NCI-H82 (cell line): Measurements from ENCODE around the gene FHL3.
"Not testable (repeated sequence)": the region's sequence is repeated elsewhere in the genome, so short reads cannot be mapped to it uniquely, and the experiment has no call there.

Experiments used
- DNase-seq: peaks from one replicate; lab custom pipeline; 2025; lab: John Stamatoyannopoulos, UW

FHL3 gene

DNA sequence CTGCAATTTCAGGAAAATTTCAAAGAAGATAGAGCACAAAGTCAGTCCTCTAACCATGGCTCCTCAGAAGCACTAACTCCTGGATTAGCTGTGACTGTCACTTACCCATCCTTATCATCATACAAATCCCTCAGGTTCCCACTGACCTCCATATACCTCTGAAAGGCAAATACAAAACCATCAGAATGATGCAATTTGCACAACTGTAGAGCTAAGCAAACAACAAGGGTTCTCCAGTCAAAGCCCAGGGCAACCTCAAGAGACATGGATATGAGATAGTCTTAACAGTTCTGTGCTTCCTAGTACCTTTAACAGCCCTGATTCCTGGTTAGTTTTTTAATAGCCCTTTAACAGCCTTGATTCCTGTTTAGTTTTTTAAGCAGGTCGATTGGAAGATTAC, 17.6 kb downstream of the FHL3 start:
- DNase-seq: no peak

DNA sequence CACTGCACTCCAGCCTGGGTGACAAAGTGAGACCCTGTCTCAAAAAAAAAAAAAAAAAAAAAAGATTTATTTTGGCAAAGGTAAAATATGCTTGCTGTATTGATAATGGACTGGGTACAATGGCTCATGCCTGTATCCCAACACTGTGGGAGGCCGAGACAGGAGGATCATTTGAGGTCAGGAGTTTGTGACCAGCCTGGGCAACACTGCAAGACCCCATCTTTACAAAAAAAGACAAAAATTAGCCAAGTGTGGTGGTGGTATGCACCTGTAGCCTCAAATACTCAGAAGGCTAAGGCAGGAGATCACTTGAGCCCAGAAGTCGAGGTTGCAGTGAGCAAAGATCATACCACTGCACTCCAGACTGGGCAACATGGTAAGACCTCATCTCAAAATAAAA, 21.8 kb downstream of the FHL3 start:
- no peak for DNase-seq

DNA sequence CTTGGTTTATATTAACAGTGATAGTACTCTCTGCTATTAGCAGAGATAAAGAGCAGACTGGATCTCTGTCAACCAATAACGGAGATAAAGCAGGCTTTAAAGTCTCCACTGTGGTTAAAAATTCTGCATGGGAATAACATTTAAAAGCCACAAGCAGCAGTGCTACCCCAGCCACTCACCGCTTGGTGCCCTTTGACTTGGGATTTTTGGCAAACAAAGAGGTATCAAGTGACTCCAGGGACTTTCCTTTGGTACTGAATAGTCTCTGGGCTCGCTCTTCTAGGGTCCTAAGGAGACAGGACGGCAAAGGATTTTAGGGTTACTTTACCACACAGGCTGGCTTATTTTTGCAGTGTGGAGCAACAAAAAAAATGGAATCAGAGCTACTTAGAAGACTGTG, 26.8 kb downstream of the FHL3 start:
- DNase-seq: no peak

DNA sequence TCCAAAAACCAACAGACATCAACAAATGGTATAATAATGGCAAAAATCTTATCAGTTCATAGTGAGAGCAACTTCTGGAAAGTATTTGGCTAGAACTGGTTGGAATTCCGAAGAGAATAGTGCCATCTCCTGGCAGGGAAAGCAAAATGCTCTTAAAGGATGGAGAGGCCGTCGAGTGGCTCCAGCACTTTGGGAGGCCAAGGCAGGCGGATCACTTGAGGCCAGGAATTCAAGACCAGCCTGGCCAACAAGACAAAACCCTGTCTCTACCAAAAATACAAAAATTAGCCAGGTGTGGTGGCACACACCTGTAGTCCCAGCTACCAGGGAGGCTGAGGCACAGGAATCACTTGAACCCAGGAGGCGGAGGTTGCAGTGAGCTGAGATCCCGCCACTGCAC, 30.2 kb downstream of the FHL3 start:
- peak; percentile 61 for DNase-seq

DNA sequence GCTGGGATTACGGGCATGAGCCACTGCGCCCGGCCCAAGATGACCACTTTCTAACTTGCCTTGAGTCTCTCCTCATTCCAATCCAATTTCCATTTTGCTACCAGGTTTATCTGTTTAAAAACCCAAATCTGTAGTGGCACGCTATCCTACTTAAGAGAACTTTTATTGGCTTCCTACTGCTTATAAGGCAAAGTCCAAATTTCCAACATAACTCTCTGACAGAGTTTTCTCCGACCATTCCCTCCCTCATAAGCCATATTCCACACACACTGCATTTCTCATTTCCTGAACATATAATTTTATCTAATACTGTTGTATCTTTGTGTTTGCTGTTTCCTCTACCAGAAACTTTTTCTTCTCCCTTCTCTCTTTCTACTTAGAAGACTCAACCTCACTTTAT, 30.7 kb downstream of the FHL3 start:
- DNase-seq: no peak

DNA sequence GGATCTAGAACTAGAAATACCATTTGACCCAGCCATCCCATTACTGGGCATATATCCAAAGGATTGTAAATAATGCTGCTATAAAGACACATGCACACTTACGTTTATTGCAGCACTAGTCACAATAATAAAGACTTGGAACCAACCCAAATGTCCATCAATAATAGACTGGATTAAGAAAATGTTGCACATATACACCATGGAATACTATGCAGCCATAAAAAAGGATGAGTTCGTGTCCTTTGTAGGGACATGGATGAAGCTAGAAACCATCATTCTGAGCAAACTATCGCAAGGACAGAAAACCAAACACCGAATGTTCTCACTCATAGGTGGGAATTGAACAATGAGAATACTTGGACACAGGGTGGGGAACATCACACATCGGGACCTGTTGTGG, 31.6 kb downstream of the FHL3 start:
- DNase-seq: not testable (repeated sequence)

DNA sequence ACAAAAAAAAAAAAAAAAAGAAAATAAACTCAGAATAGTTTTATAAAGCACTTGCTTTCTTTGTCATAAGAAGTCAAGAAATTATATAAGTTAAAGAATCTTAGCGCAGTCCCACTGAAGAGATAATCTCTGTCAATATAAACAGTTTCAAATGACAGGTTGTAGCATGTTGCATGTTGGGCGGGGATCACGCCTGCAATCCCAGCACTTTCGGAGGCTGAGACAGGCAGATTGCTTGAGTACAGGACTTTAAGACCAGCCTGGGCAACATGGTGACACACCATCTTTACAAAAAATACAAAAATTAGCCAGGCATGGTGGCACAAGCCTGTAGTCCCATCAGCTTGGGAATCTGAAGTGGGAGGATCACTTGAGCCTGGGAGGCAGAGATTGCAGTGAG, 40.0 kb downstream of the FHL3 start:
- no peak for DNase-seq

DNA sequence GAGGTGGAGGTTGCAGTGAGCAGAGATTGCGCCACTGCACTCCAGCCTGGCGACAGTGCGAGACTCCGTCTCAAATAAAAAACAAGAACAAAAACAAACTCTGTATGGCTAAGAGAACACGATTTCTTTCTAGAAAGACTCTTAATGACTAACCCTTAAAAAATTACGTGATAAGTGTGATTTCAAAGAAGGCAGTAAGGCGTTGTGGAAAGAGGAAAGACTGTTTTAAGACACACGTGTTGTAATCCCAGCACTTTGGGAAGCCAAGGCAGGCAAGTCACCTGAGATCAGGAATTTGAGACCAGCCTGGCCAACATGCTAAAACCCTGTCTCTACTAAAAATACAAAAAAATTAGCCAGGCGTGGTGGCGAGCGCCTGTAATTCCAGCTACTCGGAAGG, 41.2 kb downstream of the FHL3 start:
- not testable (repeated sequence) for DNase-seq

DNA sequence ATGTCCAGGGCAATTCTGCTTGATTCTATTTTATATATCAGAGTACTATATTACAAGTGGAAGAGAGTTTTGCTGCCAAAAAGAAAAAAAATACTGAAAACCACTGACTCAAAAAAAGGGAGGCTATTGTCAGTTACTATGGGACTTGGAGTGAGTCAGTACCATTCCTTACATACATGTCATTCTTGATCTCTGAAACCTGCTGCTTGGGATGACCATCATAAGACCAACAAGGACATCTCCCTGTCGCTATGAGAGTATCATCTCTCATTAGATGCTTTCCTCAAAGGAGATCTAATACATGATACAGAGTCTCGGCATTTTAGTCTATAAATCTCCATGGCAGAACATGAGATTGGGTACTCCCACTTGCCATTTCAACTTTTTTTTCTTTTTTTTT, 46.6 kb downstream of the FHL3 start:
- DNase-seq: no peak

DNA sequence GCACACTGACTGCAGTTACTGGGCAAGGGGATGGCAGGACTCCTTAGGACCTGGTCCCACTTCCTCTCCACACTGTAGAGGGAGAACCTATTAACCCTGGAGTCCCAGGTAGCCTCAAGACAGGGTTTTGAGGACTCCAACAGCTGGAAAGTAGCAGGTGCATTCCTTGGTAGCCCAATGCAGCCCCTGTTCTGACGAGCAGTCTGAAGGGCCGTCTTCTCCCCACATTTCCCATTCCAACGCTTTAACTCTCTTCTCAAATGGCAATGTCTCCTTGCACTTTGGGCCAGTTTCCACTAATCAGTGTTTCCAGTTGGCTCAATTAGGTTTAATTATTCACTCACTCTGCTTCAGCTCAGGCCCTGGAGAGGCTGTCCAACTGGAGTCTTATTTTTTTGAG, 49.6 kb downstream of the FHL3 start:
- DNase-seq: no peak

DNA sequence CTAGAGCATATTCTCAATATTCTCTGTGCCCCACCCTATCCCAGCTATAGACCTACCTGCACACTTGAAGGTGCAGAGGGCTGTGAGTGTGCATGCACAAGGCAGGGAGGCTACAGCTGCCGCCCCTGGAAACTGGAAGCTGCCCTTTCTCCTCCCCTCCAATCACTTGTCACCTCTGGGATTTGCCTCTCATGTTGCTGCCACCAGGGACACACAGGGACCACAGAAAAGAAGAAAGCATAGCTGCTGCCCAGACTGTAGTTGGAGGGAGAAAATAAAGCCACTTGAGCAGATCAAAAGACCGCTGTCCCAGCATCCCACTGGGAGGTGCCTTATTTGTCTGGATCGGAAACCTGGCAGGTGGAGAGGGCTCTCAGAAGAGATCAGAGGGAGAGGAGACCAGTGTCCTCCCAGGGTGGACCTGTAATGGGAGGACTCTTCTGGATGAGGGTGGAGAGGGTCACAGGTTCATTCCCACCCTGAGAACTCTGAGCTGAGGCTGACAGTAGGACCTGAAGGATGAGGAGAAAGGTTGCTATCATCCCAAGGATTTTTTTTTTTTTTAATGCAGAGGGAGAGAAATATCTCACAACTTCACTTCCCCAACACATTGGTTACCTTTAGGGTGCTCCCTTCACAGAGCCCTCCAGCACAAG, 50.9 kb downstream of the FHL3 start:
- peak; percentile 46 for DNase-seq

DNA sequence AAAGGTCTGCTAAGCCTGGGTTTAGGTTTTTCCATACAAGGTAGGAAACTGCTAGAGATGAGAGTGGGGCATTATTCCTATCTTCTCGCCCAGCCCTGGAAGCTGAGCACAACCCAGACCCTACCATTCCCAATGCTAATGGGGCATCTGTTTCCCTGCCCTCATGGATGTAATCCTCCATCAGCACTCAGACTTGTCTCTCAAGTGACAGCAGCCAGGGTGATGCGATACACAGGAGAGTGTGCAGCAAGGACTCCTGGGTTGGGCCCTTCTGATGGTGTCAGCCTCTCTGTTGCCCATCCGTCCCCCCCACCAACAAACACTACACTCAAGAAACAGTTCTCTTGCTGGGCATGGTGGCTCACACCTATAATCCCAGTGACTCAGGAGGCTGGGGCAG, 52.6 kb downstream of the FHL3 start:
- peak; percentile 31 for DNase-seq

DNA sequence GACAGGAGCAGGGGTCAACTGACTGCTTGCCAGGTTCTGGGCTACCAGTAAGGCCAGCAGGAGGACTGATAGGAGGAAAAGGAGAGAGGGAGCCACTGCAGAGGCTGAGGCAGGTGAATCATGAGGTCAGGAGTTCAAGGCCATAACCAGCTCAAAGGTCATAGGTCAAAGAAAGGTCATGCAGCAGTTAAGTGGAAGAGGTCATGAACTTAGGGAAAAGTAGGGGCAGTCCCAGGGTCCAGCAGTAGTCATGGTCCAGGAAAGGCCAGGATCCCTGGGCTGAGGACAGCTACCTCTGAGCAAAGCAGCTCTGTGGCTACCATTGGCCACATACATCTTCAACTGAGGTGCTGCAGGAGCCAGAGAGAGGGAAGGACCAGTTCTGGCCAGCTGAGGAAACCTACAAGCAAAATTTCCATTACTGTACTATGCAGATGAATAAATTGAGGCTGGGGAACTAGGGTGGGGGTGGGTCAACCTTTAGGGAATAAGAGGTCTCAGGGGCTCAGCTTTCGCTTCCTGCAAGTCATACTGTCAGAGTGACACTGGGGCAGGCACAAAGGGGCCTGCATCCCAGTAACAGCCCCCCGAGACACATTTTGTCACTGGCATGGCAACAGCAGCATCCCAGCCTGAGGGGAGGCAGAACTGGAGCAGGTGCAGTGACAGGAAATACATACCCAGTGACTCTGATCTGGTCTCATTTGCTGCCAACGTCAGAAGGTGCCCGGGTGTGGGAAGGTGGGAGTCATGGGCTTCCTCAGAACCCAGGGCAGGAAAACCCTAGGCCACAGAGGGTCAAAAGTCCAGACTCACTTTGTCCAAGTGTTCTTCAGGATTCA, 53.3 kb downstream of the FHL3 start:
- no peak for DNase-seq

DNA sequence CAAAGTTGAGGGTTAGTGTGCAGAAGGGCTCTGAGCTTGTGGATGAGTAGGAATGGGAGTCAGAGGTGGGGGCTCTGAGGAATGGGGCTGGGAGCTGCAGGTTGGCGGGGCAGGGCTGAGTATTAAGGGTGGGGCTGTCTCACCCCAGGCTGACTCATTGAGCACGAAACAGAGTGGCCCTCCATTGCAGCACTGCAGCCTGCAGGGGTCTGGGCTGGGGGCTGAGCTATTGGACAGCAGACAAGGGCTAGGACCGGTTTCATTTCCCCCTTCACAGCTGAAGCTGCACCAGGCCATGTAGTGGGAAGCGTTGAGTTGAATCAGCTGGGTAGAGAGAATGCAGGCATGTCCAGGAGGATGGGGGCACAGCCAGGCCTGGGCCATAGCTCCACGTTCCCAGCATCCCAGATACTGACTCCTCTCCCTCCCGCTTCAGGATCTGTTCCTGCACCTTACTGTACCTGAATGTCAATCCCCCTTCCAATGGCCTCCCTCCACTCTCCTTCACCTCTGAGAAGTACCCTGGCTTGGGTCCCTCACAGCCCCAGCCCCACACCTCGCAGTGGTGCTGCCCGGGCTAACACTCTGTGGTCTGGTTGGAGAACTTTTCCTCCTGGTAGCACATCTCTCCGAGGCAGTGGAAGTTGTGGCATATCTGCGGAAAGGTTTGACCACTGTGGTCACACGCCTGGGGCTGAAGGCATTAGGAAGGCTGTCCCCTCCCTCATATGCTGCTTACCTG, 54.1 kb downstream of the FHL3 start:
- no peak for DNase-seq

DNA sequence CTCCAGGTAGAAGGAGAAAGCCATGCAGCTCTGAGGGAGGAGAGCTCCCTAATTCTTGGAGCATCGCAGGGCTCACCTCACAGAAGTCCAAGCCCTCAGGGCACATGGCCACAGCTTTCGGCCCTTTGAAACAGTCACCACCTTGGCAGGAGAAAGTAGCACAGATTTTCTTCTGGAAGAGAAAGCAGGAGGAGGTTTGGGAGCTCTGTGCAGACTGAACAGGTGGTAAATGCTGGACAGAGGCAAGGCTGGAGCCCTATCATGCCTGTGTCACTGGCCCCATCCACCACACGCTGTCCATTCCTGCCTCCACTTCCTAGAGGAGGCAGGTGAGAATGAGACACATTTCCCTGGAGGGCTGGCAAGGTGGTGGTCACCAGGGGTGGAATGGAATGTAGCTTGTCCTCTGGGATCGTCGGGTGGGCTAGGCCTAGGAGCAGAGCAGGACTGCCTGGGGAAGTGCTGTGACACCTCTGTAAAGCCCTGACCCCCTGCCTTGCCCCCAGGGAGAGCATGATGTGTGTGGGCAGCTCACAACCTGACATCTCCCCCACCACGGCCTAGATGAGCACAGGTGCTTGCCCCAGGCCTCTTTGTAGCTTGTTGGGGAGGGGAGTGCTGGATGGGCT, 55.7 kb downstream of the FHL3 start:
- DNase-seq: no peak

DNA sequence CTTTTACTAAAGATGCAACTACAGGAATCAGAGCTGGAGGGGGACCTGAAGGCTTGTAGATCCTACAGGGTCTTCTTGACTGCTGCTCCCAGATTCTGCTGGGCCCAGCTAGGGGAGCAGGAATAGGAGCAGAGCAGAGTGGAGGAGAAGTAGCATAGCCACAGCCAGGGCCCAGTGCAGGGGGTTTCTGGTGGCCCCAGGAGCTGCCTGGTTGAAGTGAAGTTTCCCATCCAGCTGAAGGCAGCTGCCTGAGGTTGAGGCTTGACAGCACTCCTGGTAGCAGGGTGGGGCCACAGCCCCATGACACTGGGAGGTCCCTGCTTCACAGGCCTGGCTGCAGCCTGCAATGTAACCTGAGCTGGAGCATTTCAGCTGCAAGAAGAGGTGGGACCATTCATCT, 56.5 kb downstream of the FHL3 start:
- no peak for DNase-seq

DNA sequence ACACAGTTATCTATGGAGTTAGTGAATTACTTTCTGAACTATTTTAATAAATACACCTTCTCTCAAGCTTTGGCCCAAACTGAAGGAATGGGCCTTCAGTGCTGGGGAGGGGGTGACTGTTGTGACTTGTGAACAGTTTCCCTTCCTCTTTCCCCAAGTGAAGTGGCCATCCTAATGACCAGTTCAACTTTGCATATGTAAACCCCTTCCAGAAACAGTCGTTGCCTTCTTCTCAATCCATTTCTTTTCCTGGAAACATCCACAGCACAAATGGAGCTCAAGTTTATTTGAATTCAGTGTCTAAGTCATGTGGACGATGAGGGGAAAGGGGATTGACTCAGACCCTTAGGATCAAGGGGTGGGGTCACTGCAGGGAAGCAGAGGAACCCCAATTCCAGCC, 57.1 kb downstream of the FHL3 start:
- no peak for DNase-seq

DNA sequence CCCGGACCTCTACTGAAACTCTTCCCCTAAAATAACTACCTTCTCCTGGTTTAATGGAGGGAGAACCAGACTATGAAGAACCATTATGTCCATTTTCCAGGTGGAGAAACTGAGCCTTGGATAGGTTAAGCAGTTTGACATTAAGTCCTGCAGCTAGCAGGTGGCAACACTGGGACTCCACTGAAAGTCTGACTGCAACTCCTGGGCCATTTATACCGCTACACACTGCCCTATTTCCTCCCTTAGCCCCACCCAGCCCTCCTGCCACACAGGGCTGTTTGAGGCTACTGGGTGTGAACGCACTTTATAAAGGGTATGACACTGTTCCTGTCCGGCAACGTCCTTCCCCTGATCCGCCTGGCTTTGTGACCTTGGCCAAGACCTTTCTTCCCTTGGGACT, 58.0 kb downstream of the FHL3 start:
- no peak for DNase-seq
